ENCODE measurements around the gene TRAF7.

The TRAF7 gene

DNA sequence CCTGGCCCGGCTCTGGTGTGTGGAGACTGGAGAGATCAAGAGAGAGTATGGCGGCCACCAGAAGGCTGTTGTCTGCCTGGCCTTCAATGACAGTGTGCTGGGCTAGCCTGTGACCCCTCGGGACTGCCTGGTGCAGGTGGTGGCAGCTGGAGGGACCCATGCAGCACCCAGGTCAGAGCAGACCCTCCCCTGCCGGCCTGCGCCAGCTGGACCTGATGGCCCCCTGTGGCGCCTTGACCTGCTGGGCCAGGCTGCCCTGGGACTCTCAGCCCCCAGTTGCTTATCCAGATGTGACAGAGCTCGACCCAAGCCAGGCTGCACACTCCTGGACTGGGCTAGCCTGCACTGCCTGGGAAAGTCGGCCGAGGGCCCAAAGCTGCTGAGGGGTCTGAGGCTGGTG lies 53.2 kb downstream of the TRAF7 start:
- TF ChIP-seq, protein P1, sequence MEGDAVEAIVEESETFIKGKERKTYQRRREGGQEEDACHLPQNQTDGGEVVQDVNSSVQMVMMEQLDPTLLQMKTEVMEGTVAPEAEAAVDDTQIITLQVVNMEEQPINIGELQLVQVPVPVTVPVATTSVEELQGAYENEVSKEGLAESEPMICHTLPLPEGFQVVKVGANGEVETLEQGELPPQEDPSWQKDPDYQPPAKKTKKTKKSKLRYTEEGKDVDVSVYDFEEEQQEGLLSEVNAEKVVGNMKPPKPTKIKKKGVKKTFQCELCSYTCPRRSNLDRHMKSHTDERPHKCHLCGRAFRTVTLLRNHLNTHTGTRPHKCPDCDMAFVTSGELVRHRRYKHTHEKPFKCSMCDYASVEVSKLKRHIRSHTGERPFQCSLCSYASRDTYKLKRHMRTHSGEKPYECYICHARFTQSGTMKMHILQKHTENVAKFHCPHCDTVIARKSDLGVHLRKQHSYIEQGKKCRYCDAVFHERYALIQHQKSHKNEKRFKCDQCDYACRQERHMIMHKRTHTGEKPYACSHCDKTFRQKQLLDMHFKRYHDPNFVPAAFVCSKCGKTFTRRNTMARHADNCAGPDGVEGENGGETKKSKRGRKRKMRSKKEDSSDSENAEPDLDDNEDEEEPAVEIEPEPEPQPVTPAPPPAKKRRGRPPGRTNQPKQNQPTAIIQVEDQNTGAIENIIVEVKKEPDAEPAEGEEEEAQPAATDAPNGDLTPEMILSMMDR (IDR thresholded peaks at IDR 0.05; ENCODE audit: control extremely low read depth, extremely low read depth, low read depth, missing control alignments): no peak
- DNase-seq (ENCODE audit: extremely low spot score): no peak
- POLR2A ChIA-PET: interaction anchor here (0.5 kb wide), 1 partner anchor 36 kb away, joined by 3 read pairs; no protein-coding TSS in a partner anchor
- CTCF ChIA-PET: interaction anchor here (1.5 kb wide), 1 partner anchor 14 kb away, joined by 6 read pairs; no protein-coding TSS in a partner anchor

DNA sequence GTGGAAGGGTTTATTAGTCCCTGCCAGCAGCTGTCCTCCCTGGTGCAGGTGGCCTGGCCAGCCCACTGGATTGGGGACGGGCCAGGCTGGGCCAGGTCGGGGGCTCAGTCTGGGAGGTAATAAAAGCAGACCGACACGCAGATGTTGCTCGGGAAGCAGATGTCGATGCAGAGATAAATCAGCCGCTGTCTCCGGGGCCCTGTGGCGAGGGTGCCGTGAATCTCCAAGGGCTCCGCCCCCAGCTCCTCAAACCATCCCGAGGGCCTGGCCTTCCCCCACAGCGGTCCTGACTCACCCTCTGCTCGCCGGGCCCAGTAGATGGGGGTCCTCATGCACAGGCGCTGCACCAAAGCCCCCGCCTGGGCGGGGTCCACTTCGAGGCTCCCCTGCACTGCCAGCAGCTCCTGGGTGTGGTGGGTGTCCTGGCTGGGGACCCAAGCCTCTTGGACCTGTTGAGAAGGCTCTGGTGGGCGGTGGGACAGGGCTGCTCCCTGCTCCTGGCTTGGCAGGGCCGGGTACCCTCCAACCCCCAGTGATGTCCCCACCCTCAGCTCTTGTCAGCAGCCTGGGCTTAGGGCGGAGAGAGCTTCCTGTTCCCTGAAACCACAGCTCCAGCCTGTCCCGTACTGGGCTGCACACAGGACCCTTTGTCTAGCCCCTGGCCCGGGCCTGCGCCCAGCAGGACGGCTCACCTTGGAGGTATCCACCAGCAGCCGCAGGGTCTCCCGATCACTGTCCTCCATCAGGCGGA lies 53.9 kb downstream of the TRAF7 start:
- TF ChIP-seq, protein P1 (IDR thresholded peaks at IDR 0.05; ENCODE audit: control extremely low read depth, extremely low read depth, low read depth, missing control alignments): no peak
- CTCF ChIA-PET: interaction anchor here (1.5 kb wide), 1 partner anchor 15 kb away, joined by 6 read pairs; no protein-coding TSS in a partner anchor
- no peak for DNase-seq (ENCODE audit: extremely low spot score)
- POLR2A ChIA-PET: interaction anchor here (0.5 kb wide), 1 partner anchor 37 kb away, joined by 3 read pairs; no protein-coding TSS in a partner anchor

DNA sequence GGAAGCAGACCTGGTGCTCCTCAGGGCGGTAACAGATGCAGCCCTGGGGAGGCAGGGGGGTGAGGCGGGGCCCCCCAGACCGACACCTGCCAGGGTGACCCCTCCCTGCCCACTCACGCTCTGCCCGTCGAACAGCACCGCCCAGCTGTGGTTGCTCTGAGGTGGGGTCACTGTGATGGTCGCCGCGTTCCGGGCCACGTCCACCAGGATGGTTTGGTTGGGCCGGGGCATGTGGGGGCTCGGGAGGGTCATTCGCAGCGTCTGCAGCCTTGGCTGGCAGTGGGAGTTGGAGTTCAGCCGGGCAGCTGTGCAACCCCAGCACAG lies 54.4 kb downstream of the TRAF7 start:
- DNase-seq (ENCODE audit: extremely low spot score): no peak
- ChIA-PET POLR2A (no interaction called here), CTCF (no interaction called here)
- TF ChIP-seq, protein P1 (IDR thresholded peaks at IDR 0.05; ENCODE audit: control extremely low read depth, extremely low read depth, low read depth, missing control alignments): no peak

DNA sequence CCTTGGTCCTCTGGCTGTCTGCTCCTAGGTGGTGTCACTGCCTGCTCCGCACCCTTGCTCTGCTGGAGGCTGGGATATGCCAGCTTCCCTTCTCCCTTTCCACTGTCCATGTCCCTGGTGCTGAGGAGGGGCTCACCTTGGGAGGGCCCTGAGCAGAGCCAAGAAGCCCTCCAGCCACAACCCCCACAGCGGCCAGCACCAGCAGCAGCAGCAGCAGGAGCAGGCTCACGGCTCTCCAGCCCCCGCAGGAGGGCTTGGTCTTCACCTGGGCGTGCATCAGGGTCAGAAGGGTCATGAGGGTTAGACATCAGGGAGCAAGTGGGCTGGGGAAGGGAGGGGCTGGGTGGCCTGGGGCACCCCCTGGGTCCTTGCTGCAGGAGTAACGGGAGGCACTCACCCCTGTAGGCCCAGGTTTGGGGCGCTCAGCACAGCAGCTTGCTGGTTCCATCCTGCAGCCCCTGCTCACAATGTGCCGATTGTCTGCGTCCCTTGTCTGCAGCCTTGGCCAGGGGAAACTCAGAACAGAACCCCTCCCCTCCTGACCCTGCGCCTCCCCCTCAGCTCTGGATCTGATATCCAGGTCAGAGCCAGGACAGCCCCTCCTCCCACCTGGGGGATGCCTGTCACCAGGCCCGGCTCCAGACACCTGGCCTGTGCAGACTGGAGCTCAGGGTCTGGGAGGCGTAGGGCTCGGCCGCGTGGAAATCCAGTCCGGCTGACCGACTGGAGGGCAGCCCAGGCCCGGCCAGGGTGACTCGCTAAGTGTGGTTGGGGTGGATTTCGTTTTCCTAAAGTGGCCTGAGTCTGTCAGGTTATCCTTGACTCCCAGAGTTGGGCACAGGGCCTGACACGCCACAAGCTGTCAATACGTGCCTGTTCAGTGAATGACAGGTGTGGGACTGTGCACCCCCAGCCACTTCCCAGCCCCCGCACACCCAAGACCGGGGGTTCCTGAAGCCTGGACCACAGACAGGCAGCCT lies 55.1 kb downstream of the TRAF7 start, which contains the start of gene BRICD5:
Gene BRICD5, minus strand, starts transcription at position 478 of the 980 bp plus-strand sequence. Its CDS starts 30 bp downstream, at position 448.
- no peak for DNase-seq (ENCODE audit: extremely low spot score)
- CTCF ChIA-PET: interaction anchor here (1.4 kb wide), 1 partner anchor 56 kb away, joined by 4 read pairs; the partner anchor contains the start of gene TRAF7
- POLR2A ChIA-PET: no interaction called here
- TF ChIP-seq, protein P1 (IDR thresholded peaks at IDR 0.05; ENCODE audit: control extremely low read depth, extremely low read depth, low read depth, missing control alignments): no peak

DNA sequence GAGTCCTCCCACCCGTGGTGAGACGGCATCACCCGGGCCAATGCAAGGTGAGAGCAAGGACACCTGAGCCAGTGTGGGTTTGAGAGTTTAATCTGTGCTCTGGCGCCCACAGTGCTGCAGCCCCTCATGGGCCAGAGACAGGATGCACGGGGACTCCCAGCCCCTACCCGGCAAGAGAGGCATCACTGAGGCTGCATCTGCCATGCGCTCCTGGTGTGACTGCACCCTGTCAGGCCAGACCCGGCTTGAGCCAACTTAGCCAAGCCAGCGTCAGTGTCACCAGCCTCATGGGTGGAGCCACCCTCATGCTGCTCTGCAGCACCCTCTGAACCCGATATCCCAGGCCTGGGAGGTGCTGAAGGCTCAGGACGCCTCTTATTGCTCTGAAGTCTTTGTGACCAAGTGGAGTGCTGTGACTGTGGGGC lies 56.4 kb downstream of the TRAF7 start:
- ChIA-PET CTCF (interaction anchor here (1.3 to 1.4 kb wide), 2 partner anchors 17 to 57 kb away, joined by 3 to 4 read pairs; partner anchors contain the start of gene TRAF7), POLR2A (no interaction called here)
- TF ChIP-seq, protein P1 (IDR thresholded peaks at IDR 0.05; ENCODE audit: control extremely low read depth, extremely low read depth, low read depth, missing control alignments): no peak
- DNase-seq (ENCODE audit: extremely low spot score): no peak

Data from GM10248 (cell line).